Liver (tissue), 9 donors: ENCODE measurements around the gene FAM89B. TPM values are rescaled to one million over a fixed set of nuclear protein-coding genes. Genes with fewer than 3 reads are reported as not detected.

Experiments
- DNase-seq: peaks from one replicate; pipeline ENCODE4 v3.0.0-alpha.2; 2017; ENCODE audit warnings: low spot score
- H3K27ac ChIP-seq, 2 donors: one replicate each; pipeline ENCODE4 v1.7.0; 2013; ENCODE audit warnings: inconsistent platforms in 2 of 2, low read length in 2 of 2, control low read depth in 1 of 2, low read depth in 1 of 2, mild to moderate bottlenecking in 1 of 2
- H3K27me3 ChIP-seq, 4 donors: one replicate each; pipeline versions ENCODE4 v1.6.1 to v1.7.0; 2013; ENCODE audit warnings: low read length in 3 of 4, inconsistent platforms in 1 of 4, mild to moderate bottlenecking in 1 of 4, moderate library complexity in 1 of 4; ENCODE audit not compliant: control insufficient read depth in 4 of 4, insufficient read depth in 4 of 4
- H3K36me3 ChIP-seq, 4 donors: one replicate each; pipeline versions ENCODE4 v1.6.1 to v1.7.0; 2013; ENCODE audit warnings: low read length in 3 of 4, mild to moderate bottlenecking in 3 of 4, low read depth in 1 of 4, moderate library complexity in 1 of 4; ENCODE audit not compliant: control insufficient read depth in 4 of 4, insufficient read depth in 3 of 4
- H3K4me1 ChIP-seq, 4 donors: one replicate each; pipeline versions ENCODE4 v1.6.1 to v1.7.0; 2013; ENCODE audit warnings: low read length in 3 of 4, mild to moderate bottlenecking in 3 of 4, moderate library complexity in 1 of 4; ENCODE audit not compliant: control insufficient read depth in 4 of 4, insufficient read depth in 4 of 4
- H3K4me3 ChIP-seq, 3 donors: one replicate each; pipeline versions ENCODE4 v1.6.1 to v1.7.0; 2013; ENCODE audit warnings: low read length in 3 of 3, control low read depth in 1 of 3, low read depth in 1 of 3, mild to moderate bottlenecking in 1 of 3
- H3K9ac ChIP-seq, 2 donors: one replicate each; pipeline ENCODE4 v1.7.0; 2013; ENCODE audit warnings: low read length in 2 of 2, mild to moderate bottlenecking in 2 of 2, moderate library complexity in 2 of 2, control low read depth in 1 of 2, low read depth in 1 of 2
- H3K9me3 ChIP-seq, 4 donors: one replicate each; pipeline versions ENCODE4 v1.6.1 to v1.7.0; 2013; ENCODE audit warnings: low read length in 3 of 4; ENCODE audit not compliant: control insufficient read depth in 4 of 4
- EGR1 ChIP-seq, 2 donors: IDR thresholded peaks; 2 replicates each; pipeline ENCODE4 v1.6.1; 2016 to 2018; ENCODE audit warnings: antibody characterized with exemption in 2 of 2, low read depth in 2 of 2
- FOXA1 ChIP-seq: IDR thresholded peaks from 2 replicates; pipeline ENCODE4 v1.6.1; 2016; ENCODE audit warnings: antibody characterized with exemption
- FOXA2 ChIP-seq: IDR thresholded peaks from 2 replicates; pipeline ENCODE4 v1.6.1; 2016; ENCODE audit warnings: antibody characterized with exemption
- HNF4A ChIP-seq, 2 donors: conservative IDR thresholded peaks; 2 replicates each; pipeline ENCODE4 v1.6.1; 2016; ENCODE audit warnings: antibody characterized with exemption in 2 of 2, mild to moderate bottlenecking in 2 of 2
- HNF4G ChIP-seq: IDR thresholded peaks from 2 replicates; pipeline ENCODE4 v1.6.1; 2016; ENCODE audit warnings: antibody characterized with exemption
- JUND ChIP-seq, 2 donors: IDR thresholded peaks; 2 replicates each; pipeline ENCODE4 v1.6.1; 2016; ENCODE audit warnings: antibody characterized with exemption in 2 of 2
- MAX ChIP-seq: IDR thresholded peaks from 2 replicates; pipeline ENCODE4 v1.6.1; 2016; ENCODE audit warnings: antibody characterized with exemption
- RAD21 ChIP-seq, 2 donors: IDR thresholded peaks; 2 replicates each; pipeline ENCODE4 v1.6.1; 2016; ENCODE audit warnings: antibody characterized with exemption in 2 of 2, mild to moderate bottlenecking in 2 of 2
- REST ChIP-seq: IDR thresholded peaks from 2 replicates; pipeline ENCODE4 v1.6.1; 2016; ENCODE audit warnings: antibody characterized with exemption, mild to moderate bottlenecking
- RXRA ChIP-seq, 2 donors: IDR thresholded peaks; 2 replicates each; pipeline ENCODE4 v1.6.1; 2017 to 2018; ENCODE audit warnings: antibody characterized with exemption in 2 of 2, mild to moderate bottlenecking in 1 of 2
- SP1 ChIP-seq: IDR thresholded peaks from 2 replicates; pipeline ENCODE4 v1.6.1; 2018; ENCODE audit warnings: antibody characterized with exemption, mild to moderate bottlenecking
- TAF1 ChIP-seq: conservative IDR thresholded peaks from 2 replicates; pipeline ENCODE4 v1.6.1; 2016; ENCODE audit warnings: antibody characterized with exemption, mild to moderate bottlenecking
- ZBTB33 ChIP-seq: IDR thresholded peaks from 2 replicates; pipeline ENCODE4 v1.6.1; 2016; ENCODE audit warnings: antibody characterized with exemption
- WGBS: extraction: QIAGEN DNeasy Blood & Tissue Kit; methylation state at CpG from one replicate; pipeline ENCODE4 v1.1.7; 2013; 5-methylcytosine and 5-hydroxymethylcytosine counted together
- polyA plus RNA-seq, 2 donors: library from polyadenylated mRNA; stranded (reverse) in 1 of 2; unstranded in 1 of 2; fragments of 200-250 nt in 1 of 2; fragments of >200 nt in 1 of 2; fragmentation: Nextera tagmentation in 1 of 2; extraction: Ambion mirVana in 1 of 2; gene quantifications; one replicate each; pipeline versions ENCODE4 v1.2.1 to v1.2.3, GENCODE V29; 2013 to 2015
- total RNA-seq, 2 donors: library from RNA; depleted of rRNA; stranded (reverse); fragments of >200 nt; gene quantifications; one replicate each; pipeline ENCODE4 v1.2.3, GENCODE V29; 2014
- donor health status: healthy.
- donor health status: healthy.
- donor health status: healthy.
- donor health status: healthy.
- donor health status: healthy.

FAM89B gene
- total and polyA plus RNA-seq, 4 donors: 4.7 to 16.7 (median 9.5) TPM

GRCh38 chr11:65574109-65574810, 1.9 kb downstream of the FAM89B start (continued):
- TF ChIP-seq REST: no peak
- TF ChIP-seq HNF4A (conservative IDR thresholded peaks at IDR 0.05): no peak
- peak; percentile 65 for TF ChIP-seq SP1
- TF ChIP-seq TAF1: no peak
- peak; percentile 52 to 69 for TF ChIP-seq RAD21 (IDR thresholded peaks at IDR 0.05)
- TF ChIP-seq RXRA (IDR thresholded peaks at IDR 0.05): peak in 1 of 2 donors; percentile 26
- no peak for TF ChIP-seq MAX

- 11% methylated on average over 28 of the region's 28 CpGs for WGBS
Observed at GRCh38 chr11:65574811-65575567, 2.7 kb downstream of the FAM89B start.

More at GRCh38 chr11:65574811-65575567, 2.7 kb downstream of the FAM89B start:
- peaks cover 0 to 2% (median under 1%) of the 10 kb centered on the region in 4 donors for H3K36me3 ChIP-seq
- peak overlapping the region; percentile 55 to 66 (median 57) for H3K4me3 ChIP-seq
- H3K9ac ChIP-seq: peak overlapping the region; percentile 8 to 11
- H3K27me3 ChIP-seq: no peaks in the 10 kb centered on the region
- peak overlapping the region; percentile 76 to 88 for H3K27ac ChIP-seq
- peak; percentile 78 for DNase-seq
- peaks cover 22 to 60% (median 47%) of the 10 kb centered on the region in 4 donors for H3K4me1 ChIP-seq
- TF ChIP-seq HNF4A (conservative IDR thresholded peaks at IDR 0.05) (peak; percentile 25 to 35), RAD21 (IDR thresholded peaks at IDR 0.05) (no peak), MAX (no peak), JUND (IDR thresholded peaks at IDR 0.05) (no peak), HNF4G (no peak), FOXA1 (no peak), FOXA2 (no peak), ZBTB33 (no peak), REST (no peak), RXRA (IDR thresholded peaks at IDR 0.05) (peak in 1 of 2 donors; percentile 20), EGR1 (IDR thresholded peaks at IDR 0.05; ENCODE audit: low read depth in 2 of 2) (peak in 1 of 2 donors; percentile 5)
- H3K9me3 ChIP-seq: no peaks in the 10 kb centered on the region
